Measurements from ENCODE around the gene FHIT.

The FHIT gene

GRCh38 chr3:60250810-60251209, 1000.4 kb downstream of the FHIT start:
- no peak for DNase-seq

- no peak for DNase-seq
These were observed 1001.0 kb downstream of the FHIT start for GRCh38 chr3:60250206-60250605.

GRCh38 chr3:60246361-60246760, 1004.9 kb downstream of the FHIT start:
- DNase-seq, result no peak

DNA sequence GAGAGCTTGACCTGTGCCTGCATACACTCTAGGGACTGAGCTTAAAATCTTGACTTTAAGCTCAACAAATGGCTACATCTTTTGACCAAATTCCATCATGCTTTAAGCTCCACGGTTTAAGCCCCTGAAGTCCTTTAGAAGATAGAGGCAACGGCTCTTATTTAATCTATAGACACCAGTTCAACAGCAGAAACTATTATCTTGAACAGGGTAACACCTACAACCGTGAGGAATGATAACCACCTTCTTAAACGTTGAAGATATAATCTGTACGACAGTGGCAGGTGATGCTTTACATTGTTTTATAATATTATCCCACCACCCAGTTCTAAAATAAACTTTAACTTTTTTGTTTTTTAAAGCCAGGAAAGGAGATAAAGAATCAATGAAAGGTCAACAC, 1007.8 kb downstream of the FHIT start:
- no peak for DNase-seq

- DNase-seq, result no peak
These were observed 1010.8 kb downstream of the FHIT start for GRCh38 chr3:60240492-60240891.

DNA sequence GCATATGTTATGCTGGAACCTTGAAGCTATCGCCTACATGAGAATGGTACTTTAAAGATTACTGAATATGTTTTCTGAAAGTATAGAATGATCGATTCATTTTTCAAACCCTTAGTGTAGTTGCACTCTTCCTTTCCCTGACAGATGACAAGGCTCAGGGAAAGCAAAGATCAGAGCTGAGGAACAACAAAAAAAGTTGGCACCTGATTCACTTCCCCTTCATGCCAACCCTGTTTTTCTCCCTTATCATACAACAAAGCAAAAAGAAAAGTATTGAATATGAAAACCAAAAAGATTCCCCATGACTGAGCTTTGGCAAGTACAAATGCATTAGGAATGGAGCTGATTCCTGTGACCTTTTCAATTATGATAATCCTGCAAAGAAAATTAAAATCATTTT, 1012.7 kb downstream of the FHIT start:
- no peak for DNase-seq

GRCh38 chr3:60229502-60229901, 1021.8 kb downstream of the FHIT start:
- no peak for DNase-seq

DNA sequence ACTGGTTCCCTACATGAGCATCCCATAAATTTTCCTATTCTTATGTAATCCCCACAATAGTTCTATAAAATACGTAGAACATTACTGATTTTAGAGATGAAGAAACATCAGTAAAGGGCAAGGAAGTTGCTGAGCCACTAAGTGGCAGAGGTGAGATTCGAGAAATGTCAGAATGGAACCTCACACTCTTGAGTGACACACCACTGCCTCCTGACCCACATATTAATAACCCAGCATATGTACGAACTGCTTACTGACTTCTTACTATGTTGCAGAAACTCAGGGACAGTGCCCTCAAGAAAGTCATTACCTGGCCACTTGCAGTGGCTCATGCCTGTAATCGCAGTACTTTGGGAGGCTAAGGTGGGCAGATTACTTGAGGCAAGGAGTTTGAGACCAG, 1022.4 kb downstream of the FHIT start:
- DNase-seq, result no peak

DNA sequence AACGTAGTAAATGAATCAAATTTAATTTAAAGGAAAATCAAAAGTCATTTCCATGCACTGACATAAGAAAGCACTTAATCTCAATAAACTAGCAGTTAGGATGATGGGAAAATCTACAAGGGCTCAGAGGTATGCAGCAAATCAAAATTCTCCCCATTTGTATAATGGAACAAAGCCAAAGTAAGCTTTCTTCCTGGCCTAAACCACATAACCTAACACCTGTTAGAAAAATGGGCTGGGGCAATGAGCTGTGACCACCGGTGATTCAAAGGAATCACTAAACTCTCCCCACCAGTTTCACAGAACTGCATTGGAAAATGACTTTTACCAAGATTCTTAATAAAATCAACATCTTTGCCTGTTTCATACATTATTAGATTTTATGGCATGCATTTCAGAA, 1024.3 kb downstream of the FHIT start:
- DNase-seq, result no peak

GRCh38 chr3:60225848-60226247, 1025.4 kb downstream of the FHIT start:
- DNase-seq, result no peak

- no peak for DNase-seq
These were observed 1030.5 kb downstream of the FHIT start for GRCh38 chr3:60220768-60221167.

- DNase-seq, result no peak
These were observed 1031.8 kb downstream of the FHIT start for GRCh38 chr3:60219501-60219900.

- DNase-seq, result no peak
These were observed 1033.9 kb downstream of the FHIT start for GRCh38 chr3:60217156-60217911.

DNA sequence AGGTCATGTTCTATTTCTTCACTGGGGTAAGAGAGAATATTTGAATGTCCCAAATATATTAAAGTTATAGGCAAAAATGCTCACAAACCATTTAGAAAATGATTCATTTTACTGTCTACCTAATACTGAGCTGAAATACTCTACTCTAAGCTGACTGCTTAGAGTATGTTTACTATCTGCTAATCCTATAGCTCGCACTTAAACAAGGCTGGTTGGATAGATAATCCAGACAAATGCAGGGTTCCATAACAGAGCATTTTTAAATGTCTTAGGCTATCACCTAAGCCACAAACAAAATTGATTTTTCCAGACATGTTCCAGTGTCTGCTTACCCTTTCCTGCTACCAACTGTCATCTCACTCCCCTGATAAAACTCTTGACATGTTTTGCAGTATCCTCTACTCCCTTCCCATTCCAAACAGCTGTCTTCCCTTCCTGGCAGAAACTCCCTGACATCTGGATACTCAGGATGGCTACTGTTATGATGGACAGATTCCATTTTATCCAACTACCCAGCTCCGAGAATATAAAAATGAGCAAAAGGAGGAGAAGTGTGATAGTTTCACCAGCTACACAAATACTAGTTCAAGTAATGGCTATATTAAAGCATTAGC, 1034.7 kb downstream of the FHIT start:
- DNase-seq, result no peak

DNA sequence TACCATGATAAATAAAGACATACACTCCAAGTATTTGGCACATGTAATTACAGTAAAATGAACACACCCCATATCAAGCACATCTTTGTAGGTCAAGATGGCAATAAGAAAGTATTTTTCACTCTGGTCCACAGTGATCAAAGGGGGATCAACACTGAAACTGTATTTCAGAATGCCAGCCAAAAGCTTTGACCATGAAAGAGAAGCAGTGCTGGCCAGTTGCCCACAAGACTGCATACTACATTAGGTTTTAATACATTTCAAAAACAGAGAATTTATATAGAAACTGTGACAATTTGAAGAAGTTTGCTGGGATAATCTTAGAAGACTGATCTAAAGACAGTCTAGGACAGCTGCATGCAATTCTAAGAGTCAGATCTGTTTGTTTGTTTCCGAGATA, 1035.3 kb downstream of the FHIT start:
- no peak for DNase-seq

GRCh38 chr3:60207905-60208304, 1043.3 kb downstream of the FHIT start:
- DNase-seq, result no peak

DNA sequence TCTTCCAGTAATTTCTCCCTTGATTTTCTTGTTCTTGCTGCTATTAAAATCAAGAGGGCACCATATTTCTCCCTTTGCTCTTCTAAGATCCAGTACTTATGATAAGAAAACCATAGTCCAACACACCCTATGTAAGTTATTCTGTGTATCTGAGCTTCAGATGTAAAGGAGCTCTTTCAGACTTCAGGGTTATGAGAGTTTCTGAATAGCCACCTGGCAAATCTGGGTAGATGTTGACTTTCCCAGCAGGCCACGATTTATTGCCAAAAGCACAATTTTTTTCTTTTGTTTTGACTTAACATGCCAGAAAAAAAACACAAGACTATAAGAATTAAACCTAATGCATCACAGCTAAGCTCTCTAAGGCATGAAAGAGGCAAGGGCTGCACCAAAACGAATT, 1045.0 kb downstream of the FHIT start:
- no peak for DNase-seq

DNA sequence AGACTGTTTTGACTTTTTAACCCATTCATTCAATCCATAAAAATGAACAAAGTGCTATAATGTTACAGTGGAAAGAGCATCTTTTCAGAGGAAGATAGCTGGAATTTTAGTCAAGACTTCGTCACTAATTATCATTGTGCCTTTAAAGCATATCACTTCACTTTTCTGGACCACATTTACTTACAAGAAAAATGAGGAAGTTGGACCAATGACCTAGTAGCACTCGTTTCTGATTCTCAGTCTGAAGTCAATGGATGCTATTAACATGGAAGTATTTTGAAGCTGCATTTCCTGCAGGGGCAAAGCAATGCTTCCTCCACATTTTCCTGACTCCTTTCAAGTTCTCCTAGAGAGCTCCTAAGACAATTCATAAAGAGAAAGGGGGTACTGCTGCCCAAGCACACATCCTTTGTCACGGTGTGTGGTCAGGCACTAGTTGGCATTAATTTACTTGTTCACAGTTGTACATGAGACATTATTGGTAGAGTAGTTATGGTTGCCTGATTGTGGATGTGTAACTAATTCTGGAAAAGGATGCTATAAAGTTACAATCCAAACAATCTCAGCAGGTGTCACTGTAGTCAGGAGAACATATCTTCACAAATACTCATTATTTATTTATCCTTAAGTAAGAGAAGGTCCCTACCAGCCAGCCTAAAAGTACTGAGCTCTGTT, 1049.1 kb downstream of the FHIT start:
- no peak for DNase-seq

DNA sequence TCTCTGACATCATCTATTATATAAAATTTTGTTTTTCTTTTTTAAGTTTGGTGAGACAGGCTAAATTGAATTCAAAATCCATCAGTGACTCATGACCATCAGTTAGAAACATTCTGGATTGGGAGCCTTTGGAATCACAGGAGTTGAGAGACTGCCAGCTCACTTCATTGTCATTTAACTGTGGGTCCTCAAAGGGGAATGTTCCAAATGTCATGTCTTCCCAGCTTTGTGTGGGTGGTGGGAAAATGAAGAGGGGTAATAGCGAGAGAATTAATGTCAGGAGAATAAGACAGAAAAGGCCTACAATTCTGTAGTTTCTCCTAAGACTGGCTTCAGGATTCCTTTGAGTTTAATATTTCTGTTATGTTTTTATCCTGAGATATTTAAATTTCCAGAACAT, 1051.9 kb downstream of the FHIT start:
- no peak for DNase-seq

DNA sequence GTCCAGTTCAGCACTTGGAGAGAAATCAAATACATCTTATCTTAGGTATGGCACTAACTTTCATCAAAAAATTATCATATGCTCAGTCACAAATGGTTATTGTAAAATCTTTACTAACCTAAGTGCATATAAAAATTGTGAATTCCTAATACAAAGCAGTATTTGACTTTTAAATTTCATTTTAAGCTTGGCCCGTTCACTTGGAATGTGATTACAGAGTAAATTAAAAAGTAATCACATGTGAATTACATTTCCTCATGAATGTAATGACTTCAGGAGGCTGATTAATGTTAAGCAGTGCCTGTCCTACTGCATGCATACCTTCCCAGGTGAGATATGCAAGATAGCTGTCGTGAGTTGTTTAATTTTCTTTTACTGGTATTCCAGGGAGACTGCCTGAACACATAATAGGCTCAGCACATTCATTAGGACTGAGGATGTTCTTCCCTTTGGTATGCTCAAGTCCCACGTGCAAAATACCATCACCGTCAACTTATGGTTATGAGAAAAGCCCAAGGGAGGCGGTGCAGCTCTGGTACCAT, 1053.0 kb downstream of the FHIT start:
- no peak for DNase-seq

GRCh38 chr3:60192297-60193114, 1058.7 kb downstream of the FHIT start:
- DNase-seq, result no peak

GRCh38 chr3:60190073-60190472, 1061.2 kb downstream of the FHIT start:
- DNase-seq, result no peak

GRCh38 chr3:60189304-60189703, 1061.9 kb downstream of the FHIT start:
- DNase-seq, result no peak
